NCI-H2107 treated with DMSO at 0.1 percent for 48 hours (cell line): ENCODE measurements around the gene GLS2.
"Not testable (repeated sequence)": the region's sequence is repeated elsewhere in the genome, so short reads cannot be mapped to it uniquely, and the experiment has no call there.

ENCODE experiments used
- DNase-seq: peaks from one replicate; lab custom pipeline; 2025; ENCODE audit not compliant: unreplicated experiment; lab: John Stamatoyannopoulos, UW

The GLS2 gene

DNA sequence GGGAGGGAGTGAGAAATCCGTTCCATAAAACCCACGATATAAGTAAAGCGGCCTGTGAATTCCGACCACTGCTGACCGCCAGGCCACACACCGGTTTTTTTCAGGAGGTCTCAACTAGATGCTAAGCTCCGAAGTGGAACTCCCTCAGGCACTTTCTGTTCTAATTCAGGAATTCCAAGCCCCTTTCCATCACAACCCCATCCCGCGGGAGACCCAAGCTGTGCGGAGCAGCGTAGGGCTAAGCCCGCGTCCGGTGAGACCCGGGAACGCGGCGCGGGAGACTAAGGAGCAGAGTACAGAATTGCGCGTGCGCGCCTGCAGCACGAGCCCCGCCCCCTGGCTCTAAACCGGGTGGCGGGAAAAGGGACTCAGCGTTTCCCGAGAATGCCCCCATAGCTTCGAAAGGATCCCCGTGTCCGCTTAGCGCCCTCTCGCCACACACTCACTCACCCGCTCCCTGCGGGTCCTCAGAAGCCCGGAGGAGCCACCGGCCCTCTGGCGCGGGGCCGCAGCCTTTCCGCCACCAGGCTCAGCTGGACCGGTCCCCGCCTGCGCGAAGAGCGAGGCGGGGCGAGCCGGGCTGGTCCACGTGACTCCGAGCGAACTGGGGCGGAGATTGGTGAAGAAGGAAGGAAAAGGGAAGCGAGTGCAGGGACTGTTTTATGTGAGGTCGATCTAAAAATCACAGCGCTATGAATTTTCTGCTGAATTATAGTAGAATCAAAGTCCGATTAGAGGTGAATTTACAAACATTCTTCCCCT, 38.9 kb downstream of the GLS2 start, which contains the start of gene TIMELESS:
TIMELESS (minus strand) TSS at position 567 of the 762 bp plus-strand sequence. CDS start 15,256 bp downstream, outside the sequence.
- peak; percentile 86 for DNase-seq

DNA sequence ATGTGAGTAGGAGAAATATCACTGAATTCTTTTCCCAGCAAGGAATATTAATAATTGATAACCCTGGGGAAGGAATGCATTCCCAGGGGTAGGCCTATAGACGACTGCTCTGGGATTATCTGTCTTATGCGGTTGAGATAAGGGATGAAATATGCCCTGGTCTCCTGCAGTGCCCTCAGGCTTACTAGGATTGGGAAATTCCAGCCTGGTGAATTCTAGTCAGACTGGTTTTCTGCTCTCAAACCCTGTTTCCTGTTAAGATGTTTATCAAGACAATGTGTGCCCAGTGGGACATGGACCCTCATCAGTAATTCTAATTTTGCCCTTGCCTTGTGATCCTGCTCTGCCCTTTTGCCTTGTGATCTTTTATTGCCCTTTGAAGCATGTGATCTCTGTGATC, 44.8 kb downstream of the GLS2 start:
- DNase-seq, result not testable (repeated sequence)

DNA sequence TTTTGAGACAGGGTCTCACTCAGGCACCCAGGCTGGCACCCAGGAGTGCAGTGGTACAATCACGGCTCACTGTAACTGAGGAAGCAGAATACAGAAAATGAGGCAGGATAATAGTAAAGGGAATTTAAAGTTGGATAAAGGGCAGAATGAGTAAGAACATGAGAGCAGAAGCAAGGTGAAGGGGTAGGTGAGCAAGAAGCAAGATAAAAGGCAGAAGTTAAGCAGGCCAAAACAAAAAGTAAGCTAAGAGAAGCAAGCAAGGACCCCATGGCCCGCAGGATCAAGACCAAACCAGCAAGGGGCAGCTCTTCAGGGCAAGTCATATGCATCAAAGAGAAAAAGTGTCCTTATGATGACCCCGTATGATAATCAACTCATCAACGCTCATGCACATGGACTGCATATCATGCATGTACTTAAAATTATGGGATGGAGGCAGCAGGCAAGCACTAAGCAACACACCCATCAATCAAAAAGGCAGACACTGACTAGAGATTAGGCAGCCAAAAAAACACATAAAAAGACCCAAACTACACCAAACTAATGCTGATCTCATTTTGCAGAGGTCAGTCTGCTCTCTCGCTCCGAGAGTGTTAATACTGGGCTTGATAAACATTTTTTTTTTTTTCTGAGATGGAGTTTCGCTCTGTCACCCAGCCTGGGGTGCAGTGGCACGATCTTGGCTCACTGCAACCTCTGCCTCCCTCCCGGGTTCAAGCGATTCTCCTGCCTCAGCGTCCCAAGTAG, 50.4 kb downstream of the GLS2 start:
- no peak for DNase-seq

DNA sequence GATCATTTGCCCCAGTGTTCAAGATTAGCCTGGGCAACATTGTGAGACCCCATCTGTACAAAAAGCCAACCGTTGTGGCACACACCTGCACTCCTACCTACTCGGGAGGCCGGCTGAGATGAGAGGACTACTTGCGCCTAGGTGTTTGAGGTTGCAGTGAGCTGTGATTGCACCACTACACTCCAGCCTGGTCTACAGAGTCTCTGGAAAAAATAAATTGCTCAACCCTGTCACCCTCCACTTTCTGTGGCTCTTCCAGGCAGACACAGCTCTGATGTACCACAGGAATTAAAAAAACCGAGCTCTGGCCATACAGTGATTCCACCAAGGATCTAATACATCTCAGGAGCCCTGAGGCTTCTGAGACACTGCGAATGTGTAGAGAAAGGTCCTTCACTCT, 53.1 kb downstream of the GLS2 start:
- no peak for DNase-seq

DNA sequence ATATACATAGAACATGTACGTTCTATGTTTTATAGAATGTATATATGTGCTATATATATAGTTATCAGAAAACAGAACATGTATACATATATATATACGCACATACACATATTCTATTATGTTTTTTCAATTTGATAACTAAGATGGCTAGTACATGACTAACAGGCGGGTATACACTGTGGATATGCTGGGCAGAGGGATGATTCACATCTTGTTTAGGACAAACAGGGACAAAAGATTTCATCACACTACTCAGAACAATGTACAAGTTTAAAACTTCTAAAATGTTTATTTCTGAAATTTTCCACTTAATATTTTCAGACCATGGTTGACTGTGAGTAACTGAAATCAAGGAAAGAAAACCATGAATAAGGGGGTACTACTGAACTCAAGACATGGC, 56.1 kb downstream of the GLS2 start:
- DNase-seq, result no peak

DNA sequence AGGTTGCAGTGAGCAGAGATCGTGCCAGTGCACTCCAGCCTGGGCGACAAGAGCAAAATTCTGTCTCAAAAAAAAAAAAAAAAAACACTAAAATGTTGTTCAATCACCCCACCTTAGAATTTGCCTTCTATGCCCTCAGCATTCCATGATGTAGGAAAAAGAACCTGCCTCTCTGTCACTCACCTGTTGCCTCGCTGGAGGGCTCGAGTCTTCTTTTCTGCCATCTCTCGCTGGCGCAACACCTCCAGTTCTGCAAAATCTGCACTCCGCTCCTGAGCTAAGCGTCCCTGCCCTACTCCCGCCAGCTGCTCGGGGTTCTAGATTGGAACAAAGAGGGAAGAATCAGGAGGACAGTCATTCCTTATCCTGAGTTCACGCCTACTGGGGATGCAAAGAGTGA, 56.7 kb downstream of the GLS2 start:
- DNase-seq, result no peak

DNA sequence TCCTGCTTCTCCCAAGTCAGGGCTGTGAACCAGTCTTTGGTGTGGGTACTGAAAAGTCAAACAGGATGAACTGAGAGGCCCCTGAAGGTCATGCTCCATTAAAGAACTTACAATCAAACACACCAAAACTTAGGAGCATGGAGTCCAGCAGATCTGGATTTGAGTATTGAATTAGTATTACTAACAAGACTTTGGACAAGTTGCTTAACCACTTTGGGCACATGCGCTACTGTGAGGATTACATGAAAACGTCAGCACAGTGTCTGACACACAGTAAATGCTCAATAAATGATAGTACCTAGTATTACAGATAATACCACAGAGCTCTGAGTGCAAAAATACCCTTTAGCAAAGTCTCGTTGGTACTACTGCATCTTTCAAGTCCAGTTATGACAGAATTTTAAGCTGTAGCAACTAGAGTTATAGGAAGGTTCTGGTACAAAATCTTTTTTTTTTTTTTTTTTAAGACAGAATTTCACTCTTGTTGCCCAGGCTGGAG, 62.0 kb downstream of the GLS2 start:
- no peak for DNase-seq

DNA sequence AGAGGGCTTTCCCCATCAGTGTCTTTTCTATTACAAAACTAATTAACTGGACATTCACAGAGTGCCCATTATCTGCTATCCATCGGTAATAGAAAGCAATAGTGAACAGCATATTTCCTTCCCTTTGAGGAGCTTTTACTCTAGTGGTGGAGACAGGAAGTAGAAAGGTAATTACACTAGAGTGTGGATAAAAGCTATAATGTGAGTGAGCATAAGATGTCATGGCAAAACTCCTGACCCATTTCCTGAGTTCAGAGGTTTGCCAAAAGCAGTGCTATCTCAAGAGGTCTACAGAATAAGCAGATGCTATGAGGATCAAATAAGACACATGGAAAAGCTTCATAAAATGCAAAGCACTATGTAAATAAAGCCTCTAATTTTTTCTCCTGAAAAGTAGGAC, 62.8 kb downstream of the GLS2 start:
- DNase-seq, result no peak
